Measurements from ENCODE around the gene FMO5.
"Not testable (repeated sequence)": the region's sequence is repeated elsewhere in the genome, so short reads cannot be mapped to it uniquely, and the experiment has no call there.

Gene FMO5

GRCh38 chr1:147238925-147239820 lies 14.0 kb upstream of the FMO5 start:
- no peak for DNase-seq (ENCODE audit: extremely low spot score)
- TF ChIP-seq CTCF (IDR thresholded peaks at IDR 0.05; ENCODE audit: control extremely low read depth, extremely low read depth, low read depth, missing control alignments), result no peak
- CTCF ChIA-PET, result no interaction called here
- POLR2A ChIA-PET, result no interaction called here

- no peak for DNase-seq (ENCODE audit: extremely low spot score)
- CTCF ChIA-PET, result no interaction called here
- no peak for TF ChIP-seq CTCF (IDR thresholded peaks at IDR 0.05; ENCODE audit: control extremely low read depth, extremely low read depth, low read depth, missing control alignments)
- POLR2A ChIA-PET, result no interaction called here
Measured at GRCh38 chr1:147238053-147238902, 13.1 kb upstream of the FMO5 start.

- ChIA-PET CTCF (interaction anchor here (0.9 to 1.4 kb wide), 2 partner anchors 12 to 64 kb away, joined by 3 to 5 read pairs; no protein-coding TSS in a partner anchor), POLR2A (no interaction called here)
- no peak for TF ChIP-seq CTCF (IDR thresholded peaks at IDR 0.05; ENCODE audit: control extremely low read depth, extremely low read depth, low read depth, missing control alignments)
- DNase-seq (ENCODE audit: extremely low spot score), result no peak
Measured at GRCh38 chr1:147236959-147237791, 12.0 kb upstream of the FMO5 start.

GRCh38 chr1:147236448-147236847 lies 11.3 kb upstream of the FMO5 start:
- ChIA-PET POLR2A (no interaction called here), CTCF (interaction anchor here (0.9 to 1.4 kb wide), 2 partner anchors 13 to 63 kb away, joined by 3 to 5 read pairs; no protein-coding TSS in a partner anchor)
- no peak for TF ChIP-seq CTCF (IDR thresholded peaks at IDR 0.05; ENCODE audit: control extremely low read depth, extremely low read depth, low read depth, missing control alignments)
- no peak for DNase-seq (ENCODE audit: extremely low spot score)

- CTCF ChIA-PET, result interaction anchor here (0.9 kb wide), 1 partner anchor 14 kb away, joined by 3 read pairs; no protein-coding TSS in a partner anchor
- DNase-seq (ENCODE audit: extremely low spot score), result no peak
- POLR2A ChIA-PET, result no interaction called here
- no peak for TF ChIP-seq CTCF (IDR thresholded peaks at IDR 0.05; ENCODE audit: control extremely low read depth, extremely low read depth, low read depth, missing control alignments)
Measured at GRCh38 chr1:147235822-147236221, 10.7 kb upstream of the FMO5 start.

DNA sequence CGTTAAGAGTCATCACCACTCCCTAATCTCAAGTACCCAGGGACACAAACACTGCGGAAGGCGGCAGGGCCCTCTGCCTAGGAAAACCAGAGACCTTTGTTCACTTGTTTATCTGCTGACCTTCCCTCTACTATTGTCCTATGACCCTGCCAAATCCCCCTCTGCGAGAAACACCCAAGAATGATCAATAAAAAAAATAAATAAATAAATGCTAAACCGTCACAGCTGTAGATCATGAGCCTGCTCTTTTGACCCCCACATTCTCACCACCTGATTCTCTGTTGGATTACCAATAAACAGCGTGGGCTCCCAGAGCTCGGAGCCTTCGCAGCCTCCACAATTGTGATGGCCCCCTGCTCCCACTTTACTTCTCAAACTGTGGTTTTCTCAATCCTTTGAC lies 8.8 kb upstream of the FMO5 start:
- POLR2A ChIA-PET, CTCF ChIA-PET: not testable (repeated sequence)

GRCh38 chr1:147231032-147231431 lies 5.9 kb upstream of the FMO5 start:
- CTCF ChIA-PET, result interaction anchor here (1.1 kb wide), 2 partner anchors 11 to 16 kb away, joined by 3 read pairs; no protein-coding TSS in a partner anchor
- POLR2A ChIA-PET; DNase-seq (ENCODE audit: extremely low spot score): not testable (repeated sequence)

More for the DNA sequence above, 8.8 kb upstream of the FMO5 start:
- not testable (repeated sequence) for DNase-seq (ENCODE audit: extremely low spot score)
